Measurements from ENCODE around the gene B4GALNT4. TPM values are rescaled to one million over a fixed set of nuclear protein-coding genes. Genes with fewer than 3 reads are reported as not detected.
"Not testable (repeated sequence)": the region's sequence is repeated elsewhere in the genome, so short reads cannot be mapped to it uniquely, and the experiment has no call there.

The B4GALNT4 gene
- total RNA-seq, 1 donor from 2014 or later = 3.4 TPM

GRCh38 chr11:391117-392017 is 22.1 kb downstream of the B4GALNT4 start:
- DNase-seq (ENCODE audit: low spot score) = no peak

- DNase-seq (ENCODE audit: low spot score) = no peak
These were observed 22.9 kb downstream of the B4GALNT4 start for GRCh38 chr11:392102-392777.

- no peak for DNase-seq (ENCODE audit: low spot score)
These were observed 24.1 kb downstream of the B4GALNT4 start for GRCh38 chr11:393219-394033.

- peak; percentile 73 for DNase-seq (ENCODE audit: low spot score)
These were observed 24.9 kb downstream of the B4GALNT4 start, which contains the start of gene PKP3 for GRCh38 chr11:394034-394857. PKP3 (plus strand) TSS chr11:394209; CDS start chr11:394293, 84 bp downstream.

GRCh38 chr11:394858-395655 is 25.8 kb downstream of the B4GALNT4 start:
- no peak for DNase-seq (ENCODE audit: low spot score)

GRCh38 chr11:395866-396265 is 26.6 kb downstream of the B4GALNT4 start:
- DNase-seq (ENCODE audit: low spot score) = no peak

- DNase-seq (ENCODE audit: low spot score) = no peak
These were observed 27.2 kb downstream of the B4GALNT4 start for GRCh38 chr11:396511-396947.

GRCh38 chr11:396948-397548 is 27.7 kb downstream of the B4GALNT4 start:
- DNase-seq (ENCODE audit: low spot score) = peak; percentile 62

GRCh38 chr11:398826-399225 is 29.5 kb downstream of the B4GALNT4 start:
- DNase-seq (ENCODE audit: low spot score) = no peak

GRCh38 chr11:399731-400211 is 30.5 kb downstream of the B4GALNT4 start:
- DNase-seq (ENCODE audit: low spot score) = no peak

- DNase-seq (ENCODE audit: low spot score) = no peak
These were observed 31.0 kb downstream of the B4GALNT4 start for GRCh38 chr11:400241-400689.

GRCh38 chr11:401196-401595 is 31.9 kb downstream of the B4GALNT4 start:
- DNase-seq (ENCODE audit: low spot score) = not testable (repeated sequence)

- no peak for DNase-seq (ENCODE audit: low spot score)
These were observed 33.9 kb downstream of the B4GALNT4 start for GRCh38 chr11:403021-403760.

- DNase-seq (ENCODE audit: low spot score) = no peak
These were observed 34.6 kb downstream of the B4GALNT4 start for GRCh38 chr11:403761-404431.

- no peak for DNase-seq (ENCODE audit: low spot score)
These were observed 35.4 kb downstream of the B4GALNT4 start for GRCh38 chr11:404551-405264.

GRCh38 chr11:405323-405953 is 36.1 kb downstream of the B4GALNT4 start:
- no peak for DNase-seq (ENCODE audit: low spot score)

Measured in mucosa of gallbladder (tissue), 1 donor.